Measurements from ENCODE around the gene SLC2A4.
"Not testable (repeated sequence)": the region's sequence is repeated elsewhere in the genome, so short reads cannot be mapped to it uniquely, and the experiment has no call there.

The SLC2A4 gene

GRCh38 chr17:7336240-7337175, 55.0 kb downstream of the SLC2A4 start, which contains the start of gene ACAP1:
ACAP1 (plus strand) TSS chr17:7336529; CDS start chr17:7336735, 206 bp downstream.
- Histone ChIP-seq H3K9me3 (no peaks in the 10 kb centered on the region), H3K4me1 (no peaks in the 10 kb centered on the region), H3K4me3 (no peak within 1 kb of the TSS), H3K27me3 (ENCODE audit: low read depth) (no peaks in the 10 kb centered on the region; the same call in 1 of the 2 replicates), H3K36me3 (replicated peaks) (no peaks in the 10 kb centered on the region)
- in situ Hi-C loops (cut with MboI; ENCODE audit: low sequenced_read_pairs): no loop called here
- no peak for DNase-seq (ENCODE audit: low spot score in 2 of 2)

GRCh38 chr17:7337600-7337999, 56.1 kb downstream of the SLC2A4 start:
- in situ Hi-C loops (cut with MboI; ENCODE audit: low sequenced_read_pairs); H3K27me3 ChIP-seq (ENCODE audit: low read depth); DNase-seq (ENCODE audit: low spot score in 2 of 2); H3K9me3 ChIP-seq; H3K4me3 ChIP-seq; H3K36me3 ChIP-seq (replicated peaks); H3K4me1 ChIP-seq: not testable (repeated sequence)

All from HAP-1 (cell line).